Motor neuron (in vitro differentiated cells): ENCODE results near the gene KDF1. TPM values are rescaled to one million over a fixed set of nuclear protein-coding genes. Genes with fewer than 3 reads are reported as not detected.
A peak's percentile ranks its signal among the peaks of the same experiment; 100 is the strongest.

Experiments used
- ATAC-seq, 8 experiments: fragments of 200-7000 bp; cut with Tn5 transposase; replicated peaks in 6 of 8; 2 replicates each; pipeline ENCODE4 v1.8.0; 2021; ENCODE audit warnings: mild to moderate bottlenecking in 8 of 8, moderate library complexity in 8 of 8
- H3K27ac ChIP-seq, 2 donors: fragments of 250-450 bp; sonication (Bioruptor Pico); 2 replicates each; pipeline ENCODE4 v1.9.0; 2021; ENCODE audit warnings: antibody characterized with exemption in 2 of 2, mild to moderate bottlenecking in 2 of 2, moderate library complexity in 1 of 2
- H3K4me1 ChIP-seq, 2 donors: fragments of 250-450 bp; sonication (Bioruptor Pico); replicated peaks in 1 of 2; 2 replicates each; pipeline ENCODE4 v1.6.1; 2021; ENCODE audit warnings: antibody characterized with exemption in 2 of 2, mild to moderate bottlenecking in 2 of 2, moderate library complexity in 1 of 2
- H3K4me3 ChIP-seq, 5 donors: fragments of 250-450 bp; sonication (Bioruptor Pico); 2 replicates each; pipeline ENCODE4 v1.9.0; 2021; ENCODE audit warnings: antibody characterized with exemption in 5 of 5, mild to moderate bottlenecking in 5 of 5, moderate library complexity in 4 of 5
- WGBS, 10 experiments: fragments of 450-650 bp; shearing (Covaris generic); methylation state at CpG; one replicate each; pipeline ENCODE4 v1.0.0; 2022; 5-methylcytosine and 5-hydroxymethylcytosine counted together
- in situ Hi-C, 9 experiments: fragments of 400-800 bp; cut with MboI; loops; one replicate each; pipeline ENCODE4 v1.15.0; 2021; ENCODE audit warnings: low sequenced_read_pairs in 9 of 9, low pct_unique_long_range_greater_than_20kb in 2 of 9; ENCODE audit not compliant: unreplicated experiment in 9 of 9
- total RNA-seq, 8 experiments: library from RNA; unstranded; fragments of 300-600 nt; gene quantifications; 2 replicates each; pipeline versions ENCODE4 v1.2.3 to v1.2.4, GENCODE V29; 2022

The KDF1 gene
- total RNA-seq, 8 experiments from 2014 or later: 0.16 to 0.71 (median 0.27) TPM; not detected in 2

GRCh38 chr1:26915204-26915842, 44.9 kb downstream of the KDF1 start:
- WGBS, 10 experiments: 0 to 67% (median 29%) methylated on average over 1 to 5 of the region's 5 CpGs; no CpG with 5 or more reads in 2 of the 10 experiments
- no peak overlapping the region for H3K27ac ChIP-seq
- in situ Hi-C loops: loop anchor here in 1 of 9 experiments (10.0 kb wide), 1 partner anchor 59 kb away; no protein-coding TSS in a partner anchor
- no peaks in the 10 kb centered on the region for H3K4me1 ChIP-seq
- ATAC-seq: no peak
- H3K4me3 ChIP-seq: no peak overlapping the region

DNA sequence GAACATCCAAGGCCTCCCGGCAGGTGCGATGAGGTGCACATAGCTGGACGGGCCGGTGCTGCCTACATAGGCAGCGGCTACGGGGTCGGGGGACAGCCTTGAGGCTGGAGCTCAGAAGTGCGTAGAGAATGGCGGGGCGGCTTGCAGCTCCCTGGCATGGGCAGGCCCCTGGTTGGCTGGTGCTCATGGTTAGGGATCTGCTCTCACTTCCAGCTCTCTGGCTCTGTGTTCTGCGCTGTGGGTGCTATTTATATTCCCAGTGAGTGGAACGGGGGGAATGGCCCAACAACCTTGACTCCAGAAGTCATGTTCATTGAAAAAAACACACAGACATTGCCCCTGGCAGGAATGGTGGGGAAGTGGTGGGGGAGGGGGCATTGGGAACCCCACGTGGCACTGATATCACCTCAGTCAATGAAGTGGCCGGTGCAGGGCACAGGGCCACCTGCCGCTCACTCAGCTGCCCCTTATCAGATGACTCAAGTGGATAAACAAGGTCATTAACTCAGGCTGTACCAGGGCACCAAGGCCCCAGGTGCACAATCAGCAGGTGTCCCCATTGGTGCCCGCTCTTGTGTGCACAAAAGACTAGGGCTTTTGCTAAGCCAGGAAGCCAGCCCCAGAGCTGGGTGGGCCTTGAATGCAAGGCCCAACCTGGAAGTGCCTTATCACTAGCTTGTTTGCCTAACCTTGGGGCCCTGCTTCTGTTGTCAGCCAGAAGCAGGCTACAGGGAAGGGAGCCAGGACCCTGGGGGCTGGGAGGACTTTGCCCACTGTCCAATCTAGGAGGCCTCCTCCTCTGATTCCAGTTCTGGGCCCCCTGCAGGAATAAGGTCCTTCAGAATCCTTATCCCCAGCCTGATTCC, 46.3 kb downstream of the KDF1 start, which contains the start of gene NR0B2:
NR0B2 (minus strand) TSS at position 222 of the 866 bp plus-strand sequence; CDS start at position 187, 35 bp downstream.
- Histone ChIP-seq H3K4me1 (no peaks in the 10 kb centered on the region), H3K27ac (no peak within 1 kb of the TSS), H3K4me3 (no peak within 1 kb of the TSS)
- WGBS, 10 experiments: 72 to 88% (median 85%) methylated on average over 2 to 15 of the region's 16 CpGs; no CpG with 5 or more reads in 5 of the 10 experiments
- in situ Hi-C loops: loop anchor here in 1 of 9 experiments (10.0 kb wide), 1 partner anchor 61 kb away; no protein-coding TSS in a partner anchor
- ATAC-seq: peak in 4 of 8 experiments; percentile 10 to 33 (median 24)

DNA sequence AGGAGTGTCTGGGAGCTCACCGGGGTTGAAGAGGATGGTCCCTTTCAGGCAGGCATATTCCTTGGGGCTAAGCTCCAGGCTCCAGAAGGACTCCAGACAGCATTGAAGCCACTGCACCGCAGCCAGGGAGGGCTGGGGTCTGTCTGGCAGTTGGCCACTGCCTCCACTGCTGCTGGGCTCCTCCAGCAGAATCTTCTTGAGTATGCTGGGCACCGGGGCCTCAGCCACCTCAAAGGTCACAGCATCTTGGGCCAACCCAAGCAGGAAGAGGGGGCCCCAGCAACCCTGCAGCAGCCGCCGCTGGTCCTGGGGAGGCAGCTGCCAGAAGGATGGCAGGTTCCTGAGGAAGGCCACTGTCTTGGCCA, 46.9 kb downstream of the KDF1 start:
- ATAC-seq: peak in 1 of 8 experiments; percentile 15
- Histone ChIP-seq H3K4me3 (no peak overlapping the region), H3K4me1 (no peaks in the 10 kb centered on the region), H3K27ac (no peak overlapping the region)
- 64 to 100% (median 73%) methylated on average over 1 to 5 of the region's 5 CpGs; no CpG with 5 or more reads in 4 of the 10 experiments for WGBS, 10 experiments
- in situ Hi-C loops: loop anchor here in 1 of 9 experiments (10.0 kb wide), 1 partner anchor 61 kb away; no protein-coding TSS in a partner anchor

DNA sequence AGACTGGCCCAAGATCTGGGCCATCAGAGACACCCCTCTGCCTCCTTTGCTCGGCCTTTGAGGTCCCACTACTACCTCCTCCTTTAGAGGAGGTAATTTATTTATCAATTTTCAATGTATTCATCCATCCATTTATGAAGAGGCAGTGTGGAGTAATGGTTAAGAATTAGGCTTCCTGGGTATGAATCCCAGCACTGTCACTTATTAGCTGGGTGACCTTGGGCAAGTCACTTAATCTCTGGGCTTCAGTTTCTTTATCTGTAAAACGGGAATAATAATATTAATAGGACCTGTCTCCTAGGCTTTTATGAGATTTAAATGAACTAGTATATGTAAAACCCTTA, 48.1 kb downstream of the KDF1 start:
- 0 to 88% (median 50%) methylated on average over 1 to 2 of the region's 2 CpGs; no CpG with 5 or more reads in 2 of the 10 experiments for WGBS, 10 experiments
- Histone ChIP-seq H3K27ac (no peak overlapping the region), H3K4me3 (no peak overlapping the region), H3K4me1 (no peaks in the 10 kb centered on the region)
- in situ Hi-C loops: loop anchor here in 1 of 9 experiments (10.0 kb wide), 1 partner anchor 63 kb away; no protein-coding TSS in a partner anchor
- ATAC-seq: no peak

DNA sequence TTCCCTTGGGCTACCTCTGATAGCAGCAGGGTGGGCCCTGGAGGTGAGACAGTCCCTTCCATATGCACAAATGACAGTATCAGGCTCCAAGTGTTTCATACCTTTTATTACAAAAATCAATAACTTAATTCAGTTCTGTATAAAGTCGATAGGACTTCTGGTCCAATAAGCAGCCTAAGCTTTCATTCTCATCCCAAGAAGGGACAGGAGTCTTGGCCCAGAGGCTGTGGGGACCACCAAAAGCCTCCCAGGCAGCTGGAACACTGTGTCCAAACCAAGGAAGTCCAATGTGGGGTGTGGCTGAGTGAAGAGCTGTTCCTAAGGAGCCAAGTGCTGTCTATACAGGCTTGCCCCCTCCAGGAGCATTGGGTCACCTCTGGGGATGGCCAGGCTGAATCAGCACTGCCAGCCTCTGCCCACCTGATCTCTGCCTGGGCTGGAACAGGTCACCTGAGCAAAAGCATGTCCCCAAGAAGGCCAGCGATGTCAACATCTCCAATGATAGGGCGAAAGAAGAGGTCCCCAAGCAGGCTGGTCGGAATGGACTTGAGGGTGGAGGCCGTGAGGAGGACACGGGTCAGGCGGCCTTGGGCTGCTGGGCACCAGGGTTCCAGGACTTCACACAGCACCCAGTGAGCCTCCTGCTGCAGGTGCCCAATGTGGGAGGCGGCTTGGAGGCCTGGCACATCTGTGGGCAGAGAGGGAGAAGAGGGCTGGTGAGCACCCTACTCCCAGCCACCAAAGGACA, 48.7 kb downstream of the KDF1 start:
- in situ Hi-C loops: loop anchor here in 1 of 9 experiments (10.0 kb wide), 1 partner anchor 63 kb away; no protein-coding TSS in a partner anchor
- Histone ChIP-seq H3K4me3 (no peak overlapping the region), H3K27ac (no peak overlapping the region), H3K4me1 (no peaks in the 10 kb centered on the region)
- no peak for ATAC-seq
- WGBS, 10 experiments: 13 to 90% (median 72%) methylated on average over 1 to 8 of the region's 8 CpGs; no CpG with 5 or more reads in 5 of the 10 experiments

DNA sequence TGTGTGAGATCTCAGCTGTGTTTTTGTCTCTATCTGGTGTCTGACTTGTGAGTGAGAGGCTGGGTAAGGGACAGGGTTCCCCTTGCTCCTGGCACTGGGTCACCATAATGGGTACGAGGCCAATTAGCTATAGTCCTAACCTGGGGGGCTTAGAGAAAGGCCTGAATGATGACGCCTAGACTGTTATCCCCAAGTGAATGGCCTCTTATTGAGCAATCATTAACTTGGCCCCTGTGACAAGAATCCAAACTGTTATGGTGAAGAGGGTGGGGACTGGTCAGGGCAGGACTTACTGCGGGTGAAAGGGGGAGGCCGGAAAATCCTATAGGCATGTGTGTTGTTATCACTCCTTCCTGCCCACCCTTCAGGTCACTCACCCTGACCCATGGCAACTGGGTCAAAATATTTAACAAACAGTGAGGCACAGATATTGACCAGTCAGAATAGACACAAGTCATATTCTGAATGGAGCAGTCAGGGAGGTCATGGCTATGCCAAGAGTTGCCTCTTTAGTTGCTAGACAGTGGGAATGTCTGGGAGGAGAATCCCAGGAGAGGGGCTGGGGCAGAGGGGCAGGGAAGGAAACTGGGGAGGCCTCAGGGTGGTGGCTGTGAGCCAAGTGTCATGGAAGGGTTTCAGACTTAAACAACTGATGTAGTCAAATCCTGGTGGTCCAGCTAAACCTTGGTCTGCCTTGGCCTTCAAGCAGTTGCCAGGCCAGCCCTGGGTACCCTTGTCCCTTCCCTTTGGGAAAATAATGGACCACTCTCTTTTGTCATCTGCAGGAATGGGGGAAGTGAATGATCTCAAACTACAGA, 49.7 kb downstream of the KDF1 start:
- no peak for ATAC-seq
- WGBS, 10 experiments: 17 to 71% (median 43%) methylated on average over 1 to 4 of the region's 4 CpGs; no CpG with 5 or more reads in 3 of the 10 experiments

GRCh38 chr1:26909951-26910342, 50.3 kb downstream of the KDF1 start:
- in situ Hi-C loops: loop anchor here in 1 of 9 experiments (10.0 kb wide), 1 partner anchor 65 kb away; no protein-coding TSS in a partner anchor
- Histone ChIP-seq H3K4me3 (no peak overlapping the region), H3K4me1 (no peaks in the 10 kb centered on the region), H3K27ac (no peak overlapping the region)
- 24 to 100% (median 82%) methylated on average over 1 to 3 of the region's 3 CpGs; no CpG with 5 or more reads in 4 of the 10 experiments for WGBS, 10 experiments
- ATAC-seq: no peak

More for the DNA sequence above, 49.7 kb downstream of the KDF1 start:
- Histone ChIP-seq H3K4me3 (no peak overlapping the region), H3K4me1 (no peaks in the 10 kb centered on the region), H3K27ac (no peak overlapping the region)
- in situ Hi-C loops: loop anchor here in 1 of 9 experiments (10.0 kb wide), 1 partner anchor 64 kb away; no protein-coding TSS in a partner anchor

GRCh38 chr1:26907071-26907917, 53.0 kb downstream of the KDF1 start:
- Histone ChIP-seq H3K27ac (no peak overlapping the region), H3K4me1 (no peaks in the 10 kb centered on the region), H3K4me3 (no peak overlapping the region)
- in situ Hi-C loops: no loop called here
- peak; percentile 61 to 96 (median 83) for ATAC-seq
- WGBS, 10 experiments: 4 to 83% (median 48%) methylated on average over 1 to 6 of the region's 6 CpGs; no CpG with 5 or more reads in 1 of the 10 experiments

- peaks cover 9 to 11% of the 10 kb centered on the region in 2 donors for H3K4me1 ChIP-seq
- peak overlapping the region; percentile 81 to 99 (median 94) for H3K4me3 ChIP-seq
- H3K27ac ChIP-seq: peak overlapping the region; percentile 57 to 67
- no peak for ATAC-seq
- 26 to 66% (median 60%) methylated on average over 3 to 11 of the region's 18 CpGs for WGBS, 10 experiments
- in situ Hi-C loops: no loop called here
Measured at GRCh38 chr1:26900815-26901511, 59.3 kb downstream of the KDF1 start.

DNA sequence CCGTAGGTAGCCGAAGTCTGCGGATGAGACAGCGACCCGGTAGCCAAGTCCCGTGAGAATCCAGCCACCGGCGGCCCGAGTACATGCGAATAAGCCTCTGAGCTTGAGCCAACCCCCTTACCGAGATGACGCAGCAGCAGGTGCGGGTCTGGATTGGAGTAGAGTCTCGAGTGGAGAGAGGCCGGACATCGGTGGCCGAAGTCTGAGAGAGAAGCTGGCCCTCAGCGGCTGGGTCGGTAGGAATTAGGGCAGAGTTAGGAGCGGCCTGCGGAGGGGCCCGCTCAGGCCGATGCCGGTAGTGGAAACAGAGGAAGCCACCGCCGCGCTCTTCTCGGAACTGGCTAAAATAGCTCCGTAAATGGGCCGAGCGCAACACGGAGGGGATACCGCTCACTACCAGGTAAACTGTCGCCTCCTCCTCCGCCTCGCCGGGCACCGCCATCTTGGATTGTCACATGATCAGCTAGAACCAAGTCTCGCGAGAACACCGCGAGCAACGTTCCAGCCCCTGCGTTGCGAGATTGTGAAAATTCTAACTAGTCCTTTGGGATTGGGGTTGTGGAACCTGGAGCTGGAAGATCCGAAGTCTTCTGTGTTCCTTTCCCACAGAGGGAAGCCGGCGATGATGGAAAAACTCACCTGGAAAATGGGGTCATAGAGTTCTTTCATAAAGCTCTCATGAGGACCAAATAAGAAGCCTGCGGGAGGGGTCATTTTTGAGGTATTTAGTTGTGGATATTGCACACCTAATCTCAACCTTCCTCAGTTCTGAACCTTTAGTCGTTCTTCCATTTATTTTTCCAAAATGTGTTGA, 60.1 kb downstream of the KDF1 start, which contains the start of gene GPATCH3:
GPATCH3 (minus strand) TSS at position 467 of the 814 bp plus-strand sequence; CDS start at position 442, 25 bp downstream.
- peak; percentile 89 to 97 (median 94) for ATAC-seq
- Histone ChIP-seq H3K4me3 (peak within 1 kb of the TSS; percentile 81 to 99 (median 94)), H3K27ac (peak within 1 kb of the TSS; percentile 57 to 67), H3K4me1 (peaks cover 9 to 11% of the 10 kb centered on the region in 2 donors)
- in situ Hi-C loops: no loop called here
- 0 to 2% (median 1%) methylated on average over 8 to 50 of the region's 50 CpGs for WGBS, 10 experiments
